Non-pigmented ciliary epithelial cell (primary cell): Measurements from ENCODE around the gene SLC41A1.

Experiments used
- DNase-seq: peaks from one replicate; pipeline ENCODE4 v3.0.0-alpha.2; 2010; ENCODE audit warnings: low read depth

SLC41A1 gene

DNA sequence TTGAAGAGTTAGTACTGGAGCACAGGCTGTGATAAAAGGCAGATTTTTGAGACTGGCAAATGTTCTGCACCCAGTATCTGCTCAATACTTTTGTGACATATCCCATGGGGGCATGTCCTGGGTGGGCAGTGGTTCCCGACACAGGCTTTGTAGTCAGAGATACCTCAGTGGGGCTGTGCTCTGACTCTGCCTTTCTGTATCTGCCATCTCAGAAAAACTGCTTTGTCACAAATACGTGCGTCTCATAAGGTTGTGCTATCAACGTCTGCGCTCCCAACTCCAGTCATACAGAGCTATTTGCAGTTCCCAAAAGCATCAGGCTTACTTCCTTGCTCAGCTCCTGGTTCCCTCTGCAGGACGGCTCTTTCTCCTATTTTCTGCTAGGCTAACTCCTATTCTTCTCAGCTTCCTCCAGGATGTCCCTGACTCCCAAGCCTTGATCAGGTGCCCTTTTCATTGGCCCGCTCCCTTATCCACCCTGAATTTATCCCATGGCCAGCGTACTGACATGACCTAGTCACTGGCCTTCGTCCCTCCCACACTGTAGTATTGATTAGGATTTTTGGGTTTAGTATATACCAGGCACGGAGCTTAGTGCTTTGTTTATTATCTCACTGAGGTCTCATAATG is 25.6 kb downstream of the SLC41A1 start:
- no peak for DNase-seq

DNA sequence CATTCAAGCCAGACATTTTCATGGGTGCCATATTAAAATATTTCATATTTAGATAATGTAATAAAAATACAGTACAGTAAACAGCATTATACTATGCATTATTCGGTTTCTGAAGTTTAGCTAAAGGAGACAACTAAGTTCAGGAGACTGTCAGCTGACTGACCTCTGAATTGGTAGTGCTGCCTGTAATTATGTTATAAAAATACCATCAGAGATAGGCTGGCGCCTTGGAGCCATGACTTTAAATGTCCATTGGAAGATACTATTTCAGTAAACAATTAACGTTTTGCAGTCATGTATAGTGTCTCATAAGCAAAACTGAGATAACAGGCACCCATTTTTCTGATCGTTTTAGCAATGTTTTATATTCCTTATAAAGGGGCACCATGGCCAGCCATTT is 26.4 kb downstream of the SLC41A1 start:
- no peak for DNase-seq

DNA sequence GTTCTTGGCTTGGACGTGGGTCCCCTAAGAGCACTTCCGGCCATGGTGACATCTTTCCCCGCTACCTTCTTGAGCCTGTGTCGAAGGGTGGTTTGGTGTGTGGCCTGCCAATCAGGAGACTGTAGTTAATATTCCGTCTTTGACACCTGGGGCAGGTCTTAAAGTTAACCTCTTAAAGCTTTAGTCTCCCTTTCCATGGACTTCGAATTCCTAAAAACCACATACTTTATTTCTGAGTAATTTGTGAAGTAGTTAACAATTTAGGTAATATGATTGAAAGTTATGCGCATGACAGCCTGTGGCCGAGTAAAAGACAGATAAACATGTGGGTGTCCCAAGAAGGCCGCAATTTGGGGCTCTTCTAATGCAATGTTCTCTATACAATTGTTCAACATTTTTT is 27.6 kb downstream of the SLC41A1 start:
- DNase-seq, result no peak

DNA sequence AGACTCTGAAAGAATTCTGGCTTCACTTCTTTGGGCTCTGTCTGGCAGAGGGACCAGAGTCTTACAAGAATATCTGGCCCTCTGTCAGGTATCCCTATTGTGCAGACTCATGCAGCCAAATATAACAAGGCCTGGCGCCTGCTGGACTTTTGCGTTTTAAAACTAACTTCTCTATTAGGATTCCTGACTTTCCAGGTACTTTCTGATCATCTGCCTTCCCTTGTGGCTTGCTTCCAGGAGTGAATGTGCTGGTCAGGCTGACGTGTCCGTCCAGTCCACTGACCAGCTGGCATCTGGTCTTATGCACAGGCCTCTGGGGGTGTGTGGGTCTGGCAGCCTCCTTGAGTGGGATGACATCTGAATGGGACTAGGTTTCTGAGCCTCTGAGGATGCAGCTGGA is 29.1 kb downstream of the SLC41A1 start:
- no peak for DNase-seq

DNA sequence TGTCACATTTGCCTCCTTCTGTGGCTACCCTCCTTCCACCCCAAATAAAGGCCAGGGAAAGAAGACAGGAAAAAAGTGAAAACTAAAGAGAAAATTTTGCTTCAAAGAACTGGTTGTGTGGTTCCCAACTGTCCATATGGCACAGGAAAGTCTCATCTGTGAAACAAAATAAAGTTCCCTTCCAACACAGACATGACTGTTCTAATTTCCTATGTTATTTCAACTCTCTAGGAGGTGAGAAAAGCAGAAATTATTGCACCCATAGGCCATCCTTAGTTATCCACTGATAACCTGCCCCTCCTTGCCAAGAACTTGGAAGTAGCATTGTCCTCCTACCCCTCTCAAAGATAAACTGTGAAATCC is 29.6 kb downstream of the SLC41A1 start:
- DNase-seq, result no peak

DNA sequence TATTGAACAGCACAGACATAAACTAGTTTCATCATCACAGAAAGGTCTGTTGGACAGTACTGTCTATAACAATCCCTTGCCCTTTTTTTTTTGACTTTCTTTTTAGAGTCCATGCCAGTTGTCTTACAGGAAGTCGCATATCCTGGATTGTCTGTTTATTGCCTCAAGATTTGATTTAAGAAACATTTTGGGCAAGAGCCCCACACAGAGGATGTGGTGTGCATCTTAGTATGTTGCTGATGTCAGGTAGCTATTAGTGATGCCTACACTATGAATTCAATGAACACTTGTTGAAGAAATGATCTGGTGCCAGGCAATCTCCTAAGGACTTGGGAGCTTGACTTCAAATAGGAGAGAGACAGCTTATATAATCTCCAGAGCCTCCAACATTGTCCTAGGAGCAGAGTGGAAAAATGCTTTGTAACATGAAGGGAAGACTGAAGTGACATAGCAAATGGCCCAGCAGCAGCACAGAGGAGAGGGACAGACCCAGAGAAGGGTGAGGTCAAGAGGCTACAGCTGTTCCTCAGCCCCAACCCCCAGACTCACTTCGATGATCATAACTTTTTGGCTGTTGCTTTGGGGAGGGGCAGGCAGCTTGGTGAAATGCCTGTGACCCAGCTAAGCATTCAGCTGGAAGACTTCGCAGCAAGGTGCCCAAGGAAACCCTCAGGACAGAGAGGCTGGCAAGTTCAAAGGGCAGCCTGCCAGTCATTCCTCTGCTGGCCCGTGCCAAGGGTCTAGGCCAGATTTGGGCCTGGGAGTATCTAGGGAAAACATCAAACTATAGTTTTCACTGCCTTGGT is 30.2 kb downstream of the SLC41A1 start:
- DNase-seq, result no peak

DNA sequence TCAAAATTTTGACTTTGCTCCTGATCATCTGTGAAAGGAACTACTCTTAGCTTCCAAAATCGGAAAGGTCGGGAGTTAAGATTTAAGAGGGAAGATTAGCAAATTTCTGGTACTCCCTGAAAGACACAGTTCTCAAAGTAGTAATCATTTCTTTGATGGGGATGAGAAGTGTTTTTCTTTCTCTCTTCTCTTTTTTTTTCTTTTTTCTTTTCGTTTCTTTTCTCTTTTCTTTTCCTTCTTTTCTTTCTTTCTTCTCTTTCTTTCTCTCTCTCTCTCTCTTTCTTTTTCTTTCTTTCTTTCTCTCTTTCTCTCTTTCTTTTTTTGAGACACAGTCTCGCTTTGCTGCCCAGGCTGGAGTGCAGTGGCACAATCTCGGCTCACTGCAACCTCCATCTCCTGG is 32.7 kb downstream of the SLC41A1 start:
- no peak for DNase-seq

DNA sequence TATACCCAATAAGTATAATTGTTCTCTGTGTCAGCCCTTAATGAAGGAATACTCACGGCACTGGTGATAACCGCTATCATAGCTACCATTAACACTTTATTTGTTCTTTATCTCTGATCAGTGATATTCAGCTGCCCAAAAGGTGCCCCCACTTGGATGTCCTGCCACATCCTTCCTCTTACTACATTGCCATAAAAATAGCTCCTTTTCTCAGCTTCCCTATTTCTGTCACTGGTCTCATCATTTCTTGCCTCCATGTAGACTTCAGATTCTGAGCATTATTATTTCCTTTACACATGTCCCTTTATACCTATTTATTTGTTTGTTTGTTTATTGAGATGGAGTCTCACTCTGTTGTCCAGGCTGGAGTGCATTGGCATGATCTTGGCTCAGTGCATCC is 35.0 kb downstream of the SLC41A1 start:
- no peak for DNase-seq

DNA sequence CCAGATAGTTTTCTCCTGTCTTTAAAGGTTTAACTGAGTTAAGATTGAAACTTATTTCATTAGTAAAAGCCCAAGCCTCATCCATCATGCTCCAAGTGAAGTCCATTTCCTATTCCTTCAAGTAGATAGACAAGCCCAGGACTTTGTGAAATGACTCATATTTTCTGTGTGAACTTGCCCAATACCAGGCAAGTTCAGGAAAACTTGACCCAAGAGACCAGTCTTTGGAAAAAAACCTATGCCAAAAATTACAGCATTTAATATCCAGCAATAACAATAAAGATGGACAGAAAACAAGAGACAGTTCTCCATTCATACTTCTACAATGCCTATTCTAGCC is 37.3 kb downstream of the SLC41A1 start:
- no peak for DNase-seq

DNA sequence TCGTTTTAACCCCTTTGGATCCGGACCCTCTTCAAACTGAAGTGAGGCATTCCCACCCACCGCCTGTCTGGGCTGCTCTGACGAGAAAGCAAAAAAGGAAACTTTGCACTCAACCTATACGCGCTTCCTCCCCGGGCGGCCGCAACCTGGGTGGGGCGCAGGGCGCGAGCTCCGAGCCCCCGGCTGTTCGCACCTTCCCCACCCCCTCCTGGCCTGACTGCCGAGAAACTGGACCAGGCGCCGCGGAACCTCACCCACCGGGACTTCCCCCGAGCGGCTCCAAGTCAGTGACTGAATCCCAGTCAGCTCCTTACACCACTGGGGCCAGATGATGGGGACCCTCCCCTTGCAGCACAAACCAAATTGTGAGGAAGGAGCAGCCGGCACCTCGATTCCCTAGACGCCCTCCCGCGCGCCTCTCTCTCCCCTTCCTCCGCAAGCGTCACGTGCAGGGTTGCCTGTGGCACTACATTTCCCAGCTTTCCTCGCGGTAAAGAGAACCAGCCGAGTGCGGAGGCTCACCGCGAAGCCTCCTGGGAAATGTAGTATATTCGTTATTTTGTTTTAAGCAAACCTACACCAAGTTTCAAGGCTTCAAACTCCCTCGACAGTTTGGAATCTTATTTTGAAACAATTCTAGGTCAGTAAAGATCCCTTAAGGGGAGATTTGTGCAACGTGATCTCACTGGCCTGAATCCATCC is 37.8 kb downstream of the SLC41A1 start, which contains the start of gene RAB29:
TSS of gene RAB29 (minus strand) at position 468 of the 702 bp plus-strand sequence. CDS start 526 bp downstream, outside the sequence.
- no peak for DNase-seq

DNA sequence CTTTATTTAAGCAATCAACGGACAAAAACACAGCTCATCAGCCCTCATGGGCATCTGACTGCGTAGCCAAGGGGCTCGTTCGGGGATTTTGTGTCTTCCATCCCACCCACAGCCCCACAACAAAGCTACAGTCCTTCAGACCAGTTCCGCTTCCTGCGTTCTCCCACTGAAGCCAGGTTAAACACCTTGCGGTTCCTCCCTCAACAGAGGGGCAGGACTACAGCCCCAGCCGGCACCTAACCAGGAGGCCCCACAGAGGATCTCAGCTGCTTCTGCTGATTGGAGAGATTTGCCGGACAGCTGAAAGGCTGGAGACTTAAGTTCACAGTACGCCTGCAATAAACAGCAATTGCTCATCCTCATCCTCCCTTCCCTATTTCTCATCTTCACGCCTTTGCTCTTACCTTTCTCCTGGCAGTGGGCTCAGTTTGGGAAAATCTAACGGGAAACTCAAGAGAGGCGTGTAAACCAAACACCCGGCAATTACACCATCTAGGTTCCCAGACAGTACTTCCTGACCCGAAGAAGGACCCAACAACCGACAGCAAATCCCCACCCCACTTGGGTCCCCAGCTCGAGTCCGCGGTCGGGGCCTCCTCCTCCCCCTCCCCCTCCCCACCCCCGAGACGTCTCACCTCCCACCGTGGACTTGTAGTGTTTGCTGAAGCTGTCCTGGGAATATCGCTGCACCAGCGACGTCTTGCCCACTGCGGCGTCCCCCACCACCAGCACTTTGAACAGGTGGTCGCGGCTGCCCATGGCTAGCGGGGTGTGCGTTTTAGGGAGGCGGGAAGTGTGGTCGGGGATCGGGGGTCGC is 38.6 kb downstream of the SLC41A1 start:
- DNase-seq, result no peak

DNA sequence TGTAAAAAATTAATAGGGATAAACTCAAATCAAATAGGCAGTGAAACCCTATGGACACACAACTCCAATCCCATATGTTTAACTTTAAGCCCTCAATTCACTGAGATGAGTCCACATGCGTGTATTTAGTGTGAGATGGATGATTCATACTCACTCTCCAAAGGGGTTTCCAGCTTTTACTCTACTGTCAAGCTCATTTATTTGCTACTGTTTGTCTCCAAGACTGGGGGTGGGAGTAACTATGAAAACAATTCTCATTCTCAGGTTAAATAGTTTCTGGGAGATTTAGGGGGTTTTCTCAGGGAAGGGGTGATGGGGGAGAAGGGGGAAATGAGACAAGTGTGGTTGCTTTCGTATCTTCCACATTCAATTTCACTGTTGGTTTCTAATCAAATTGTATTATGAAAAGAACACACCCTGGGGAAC is 40.4 kb downstream of the SLC41A1 start:
- no peak for DNase-seq

DNA sequence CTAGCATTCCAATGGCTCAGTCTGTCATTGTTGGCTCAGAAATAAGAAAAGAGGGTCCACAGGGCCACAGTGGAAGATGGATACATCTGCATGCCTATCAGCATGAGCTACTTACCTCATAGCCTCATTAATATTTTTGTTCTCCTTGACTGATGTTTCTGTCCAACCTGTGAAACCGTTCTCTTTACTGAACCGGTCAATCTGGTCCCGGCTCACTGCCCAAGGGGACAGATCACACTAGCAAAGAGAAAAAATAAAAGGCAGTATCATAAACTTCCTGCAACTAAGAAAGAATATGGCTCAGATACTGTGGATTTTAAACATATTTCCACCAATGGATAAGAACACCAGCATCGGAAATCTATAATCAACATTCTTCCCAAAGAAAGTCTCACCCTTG is 42.4 kb downstream of the SLC41A1 start:
- no peak for DNase-seq

DNA sequence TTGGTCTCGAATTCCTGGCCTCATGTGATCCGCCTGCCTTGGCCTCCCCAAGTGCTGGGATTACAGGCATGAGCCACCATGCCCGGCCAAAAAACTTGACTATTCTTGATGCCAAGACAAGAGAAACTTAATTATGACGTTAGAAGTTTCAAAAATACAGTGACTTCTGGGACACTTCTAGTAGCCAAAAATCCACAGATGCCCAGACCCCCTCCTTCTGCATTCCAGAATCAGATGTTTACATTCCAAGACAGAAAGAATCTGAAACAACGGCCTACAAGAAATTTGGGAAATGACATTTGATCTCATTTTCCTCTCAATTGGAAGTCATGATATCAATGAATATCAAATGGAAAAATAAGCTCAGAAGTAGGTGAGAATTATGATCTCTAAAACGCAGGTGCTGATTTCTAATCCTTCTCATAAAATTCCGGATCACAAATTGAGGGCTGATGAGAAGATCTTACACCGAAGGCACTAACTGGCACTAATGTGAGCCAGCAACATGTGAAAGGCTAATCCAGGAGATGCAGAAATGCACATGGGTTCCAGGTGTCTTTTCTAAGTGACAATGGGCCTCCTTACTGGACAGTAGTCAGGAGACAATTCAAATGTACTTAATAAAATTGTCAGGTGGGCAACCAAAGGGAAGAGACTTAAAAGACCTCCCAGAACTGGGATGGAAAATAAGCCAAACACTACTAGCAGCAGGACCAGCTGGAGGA is 43.2 kb downstream of the SLC41A1 start:
- DNase-seq, result no peak

DNA sequence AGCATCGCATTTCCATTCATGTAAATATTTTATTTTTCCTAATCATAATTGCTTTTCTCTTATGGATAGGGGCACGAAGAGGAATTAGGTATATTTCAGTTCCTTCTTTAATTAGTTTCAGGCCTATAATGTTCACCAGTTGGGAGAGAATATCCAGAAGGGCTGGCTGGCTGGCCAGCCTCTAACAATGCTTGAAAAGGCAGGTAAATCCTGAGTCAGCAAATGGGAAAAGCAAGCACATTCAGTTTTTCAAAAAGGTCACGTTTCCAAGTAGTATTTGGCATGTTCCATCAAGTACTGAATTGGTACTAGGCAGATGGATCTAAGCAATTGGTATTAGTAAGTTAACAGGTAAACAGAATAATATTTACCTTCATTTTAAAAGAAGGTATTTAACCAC is 45.8 kb downstream of the SLC41A1 start:
- no peak for DNase-seq

DNA sequence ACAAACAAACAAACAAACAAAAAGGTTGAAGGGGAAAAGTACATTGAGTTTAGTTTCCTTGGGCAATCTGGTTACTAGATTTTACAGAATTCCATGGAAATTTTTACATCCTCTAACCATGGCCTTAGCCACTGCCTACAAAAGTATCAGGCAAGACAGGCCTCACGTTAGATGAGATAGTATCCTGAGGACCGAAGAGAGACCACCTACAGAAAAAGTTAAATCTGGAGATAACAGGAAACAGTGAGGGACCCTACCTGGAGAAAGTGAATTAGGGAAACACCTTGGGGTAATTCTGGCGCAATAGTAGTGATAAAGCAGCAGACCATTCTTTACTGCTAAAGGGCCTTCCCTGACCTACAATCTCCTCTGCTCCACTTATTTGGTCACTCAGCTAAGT is 46.4 kb downstream of the SLC41A1 start:
- no peak for DNase-seq

DNA sequence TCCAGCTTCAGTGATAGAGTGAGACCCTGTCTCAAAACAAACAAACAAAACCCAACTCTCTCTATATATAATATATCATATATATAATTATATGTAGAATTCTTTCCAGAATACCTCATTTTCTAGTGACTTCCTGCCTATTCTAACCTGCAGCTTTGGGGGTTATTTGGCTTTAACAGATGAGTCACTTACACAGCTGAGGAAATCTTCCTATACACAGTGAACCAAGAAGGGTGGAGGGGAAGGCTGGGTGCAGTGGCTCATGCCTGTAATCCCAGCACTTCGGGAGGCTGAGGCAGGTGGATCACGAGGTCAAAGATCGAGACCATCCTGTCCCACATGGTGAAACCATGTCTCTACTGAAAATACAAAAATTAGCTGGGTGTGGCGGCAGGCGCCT is 47.0 kb downstream of the SLC41A1 start:
- no peak for DNase-seq

DNA sequence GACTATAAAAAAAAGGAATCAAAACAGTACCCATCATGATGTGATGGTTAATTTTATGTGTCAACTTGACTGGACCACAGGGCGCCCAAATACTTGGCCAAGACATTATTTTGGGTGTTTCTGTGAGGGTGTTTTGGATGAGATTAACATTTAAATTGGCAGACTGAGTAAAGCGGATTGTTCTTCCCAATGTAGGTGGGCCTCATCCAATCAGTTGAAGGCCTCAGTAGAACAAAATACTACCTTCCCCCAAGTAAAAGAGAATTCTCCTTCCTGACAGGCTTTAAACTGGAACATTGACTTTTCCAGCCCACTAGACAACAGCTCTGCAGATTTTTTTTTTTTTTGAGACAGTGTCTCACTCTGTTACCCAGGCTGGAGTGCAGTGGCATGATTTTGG is 48.4 kb downstream of the SLC41A1 start:
- no peak for DNase-seq

DNA sequence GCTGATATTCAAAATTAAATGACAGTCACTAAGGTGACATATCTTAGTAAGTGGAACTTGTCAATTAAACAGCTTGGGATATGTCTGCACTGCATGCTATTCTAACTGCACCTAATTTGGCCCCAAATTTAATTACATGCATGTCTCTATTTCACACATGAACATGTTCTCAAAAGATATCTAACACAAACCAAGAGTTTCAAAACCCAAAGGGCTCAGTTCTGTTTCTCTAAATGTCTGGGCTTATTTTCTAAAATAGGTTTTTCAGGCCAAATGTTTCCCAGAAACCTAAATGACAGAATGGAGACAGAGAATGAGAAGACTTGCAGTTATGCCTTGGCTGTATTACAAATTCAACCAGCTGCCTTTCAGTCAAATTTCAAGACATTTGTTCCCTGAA is 49.0 kb downstream of the SLC41A1 start:
- DNase-seq, result no peak

DNA sequence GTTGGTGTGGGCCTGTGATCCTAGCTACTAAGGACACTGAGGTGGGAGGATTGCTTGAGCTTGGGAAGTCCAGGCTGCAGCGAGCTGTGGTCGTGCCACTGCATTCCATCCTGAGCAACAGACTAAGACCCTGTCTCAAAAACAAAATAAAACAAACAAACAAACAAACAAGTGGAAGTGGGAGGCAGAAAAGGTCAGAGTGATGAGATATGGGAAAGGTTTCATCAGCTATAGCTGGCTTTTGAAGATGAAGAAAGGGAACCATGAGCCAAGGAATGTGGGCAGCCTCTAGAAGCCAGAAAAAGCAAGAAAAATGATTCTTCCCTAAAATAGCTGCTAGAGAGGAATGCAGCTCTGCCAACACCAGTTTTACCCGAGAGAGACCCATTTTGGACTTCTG is 52.4 kb downstream of the SLC41A1 start:
- DNase-seq, result no peak

DNA sequence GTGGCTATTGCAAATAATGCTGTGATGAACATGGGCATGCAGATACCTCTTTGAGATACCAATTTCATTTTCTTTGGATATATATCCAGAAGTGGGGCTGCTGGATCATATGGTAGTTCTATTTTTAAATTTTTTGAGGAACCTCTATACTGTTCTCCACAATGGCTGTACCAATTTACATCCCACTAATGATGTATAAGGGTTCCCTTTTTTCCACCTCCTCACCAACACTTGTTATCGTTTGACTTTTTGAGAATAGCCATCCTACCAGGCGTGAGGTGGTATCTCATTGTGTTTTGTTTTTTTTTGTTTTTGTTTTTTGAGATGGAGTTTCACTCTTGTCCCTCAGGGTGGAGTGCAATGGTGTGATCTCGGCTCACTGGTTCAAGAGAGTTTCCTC is 56.4 kb downstream of the SLC41A1 start:
- DNase-seq, result no peak

DNA sequence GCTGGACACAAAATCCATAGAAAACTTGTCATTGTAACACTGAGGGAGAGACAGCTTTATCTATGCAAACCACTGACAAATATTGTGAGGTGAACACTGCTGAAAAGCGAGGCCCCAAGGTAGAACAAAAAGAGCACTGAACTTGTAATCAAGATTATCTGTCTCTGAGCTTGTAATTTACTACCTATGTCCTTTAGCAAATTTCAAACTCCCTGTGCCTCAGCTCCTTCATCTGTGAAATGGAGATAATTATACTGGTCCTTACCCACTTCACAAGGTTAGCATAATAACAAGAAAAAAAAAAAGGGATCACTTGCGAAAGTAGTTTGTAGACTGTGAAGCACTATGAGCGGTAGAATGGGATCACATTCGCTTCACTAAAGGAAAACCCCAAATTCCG is 58.1 kb downstream of the SLC41A1 start:
- no peak for DNase-seq
